HG02642 (cell line): ENCODE results near the gene CORO7.
"Not testable (repeated sequence)": the region's sequence is repeated elsewhere in the genome, so short reads cannot be mapped to it uniquely, and the experiment has no call there.

ENCODE experiments used
- ATAC-seq: cut with Tn5 transposase; IDR thresholded peaks from one replicate; pipeline ENCODE4 v1.9.1; 2021; ENCODE audit warnings: mild to moderate bottlenecking; ENCODE audit not compliant: unreplicated experiment, poor library complexity

CORO7 gene

DNA sequence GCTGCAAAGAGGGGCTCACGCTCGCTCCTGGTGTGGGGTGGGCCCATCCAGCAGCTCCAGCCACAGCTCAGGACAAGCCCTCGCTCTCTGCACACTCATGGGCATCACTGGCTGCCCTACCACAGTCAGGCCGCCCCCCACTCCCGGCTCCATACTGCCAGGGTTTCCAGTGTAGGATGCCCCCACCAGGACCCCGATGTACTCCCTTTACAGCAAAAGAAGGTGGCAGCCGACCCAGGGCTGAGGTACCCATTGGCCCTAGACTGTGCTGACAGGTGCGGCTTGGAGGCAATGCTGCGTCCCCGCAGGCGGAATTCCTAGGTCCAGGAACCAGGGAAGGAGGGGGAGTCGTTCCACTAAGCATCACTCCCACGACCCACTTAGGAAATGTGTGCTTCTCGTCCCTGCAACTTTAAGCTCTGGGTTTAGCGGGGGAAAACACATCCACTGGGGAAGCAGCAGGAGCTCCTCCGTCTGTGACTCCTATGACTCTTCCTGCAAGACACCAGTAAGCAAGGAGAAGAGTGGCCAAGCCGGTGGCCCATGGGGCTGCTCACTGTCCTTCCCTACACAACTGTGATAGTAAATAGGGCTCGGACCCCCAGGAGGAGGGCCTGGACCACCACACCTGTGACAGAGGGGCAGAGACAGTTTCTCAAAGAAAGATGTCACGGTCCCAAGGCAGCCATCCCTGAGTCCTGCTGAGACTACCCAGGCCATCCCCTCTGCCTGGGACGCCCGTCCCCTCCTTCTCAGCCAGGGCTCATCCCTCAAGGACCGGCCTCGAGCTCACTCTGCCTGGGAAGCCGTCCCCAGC, 13.1 kb downstream of the CORO7 start:
- no peak for ATAC-seq

DNA sequence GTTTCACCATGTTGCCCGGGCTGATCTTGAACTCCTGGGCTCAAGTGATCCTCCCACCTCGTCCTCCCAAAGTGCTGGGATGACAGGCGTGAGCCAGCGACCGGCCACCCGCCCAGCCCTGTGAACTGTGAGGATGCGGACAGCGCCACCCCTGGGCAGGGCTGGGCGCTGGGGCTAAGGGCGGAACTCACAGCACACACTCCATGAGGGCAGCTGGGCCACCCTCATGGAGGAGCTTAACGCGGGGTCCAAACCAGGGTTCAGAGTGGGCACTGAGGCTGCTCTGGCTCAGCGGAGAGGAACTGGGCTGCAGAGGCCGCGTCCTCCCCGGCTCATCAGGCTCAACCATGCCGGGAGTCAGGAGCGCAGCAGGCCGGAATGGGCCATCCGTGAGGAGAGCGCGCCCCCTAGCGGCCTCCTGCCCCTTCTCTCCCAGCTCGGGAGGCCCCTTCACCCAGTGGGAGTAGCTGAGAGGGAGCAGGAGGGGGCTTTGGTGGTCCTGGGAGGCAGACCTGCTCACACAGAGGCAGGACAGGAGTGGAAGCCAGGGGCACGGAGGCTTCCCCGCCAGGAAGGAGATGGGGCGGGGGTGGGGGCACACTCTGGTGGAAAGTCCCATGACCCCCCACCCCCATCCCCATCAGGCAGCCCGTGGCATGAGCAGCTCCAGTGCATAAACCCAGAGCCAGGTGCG, 13.8 kb downstream of the CORO7 start:
- peak; percentile 52 for ATAC-seq

DNA sequence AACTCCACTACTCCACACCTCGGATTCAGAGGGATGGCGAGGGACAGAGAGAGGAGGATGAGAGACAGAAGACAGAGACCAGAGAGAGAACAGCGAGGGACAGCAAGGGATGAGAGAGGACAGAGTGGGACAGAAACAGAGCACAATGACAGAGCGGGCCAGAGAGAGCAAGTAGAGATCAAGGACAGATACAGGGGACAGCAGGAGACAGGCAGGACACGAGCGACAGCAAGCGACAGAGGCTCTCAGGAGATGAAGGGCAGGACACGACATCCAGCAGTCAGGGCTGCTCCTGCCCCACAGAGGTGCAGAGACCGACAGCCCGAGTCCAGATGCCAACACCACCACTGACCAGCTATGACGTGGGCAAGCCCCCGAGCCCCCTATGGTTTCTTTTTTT, 14.9 kb downstream of the CORO7 start:
- ATAC-seq = no peak

DNA sequence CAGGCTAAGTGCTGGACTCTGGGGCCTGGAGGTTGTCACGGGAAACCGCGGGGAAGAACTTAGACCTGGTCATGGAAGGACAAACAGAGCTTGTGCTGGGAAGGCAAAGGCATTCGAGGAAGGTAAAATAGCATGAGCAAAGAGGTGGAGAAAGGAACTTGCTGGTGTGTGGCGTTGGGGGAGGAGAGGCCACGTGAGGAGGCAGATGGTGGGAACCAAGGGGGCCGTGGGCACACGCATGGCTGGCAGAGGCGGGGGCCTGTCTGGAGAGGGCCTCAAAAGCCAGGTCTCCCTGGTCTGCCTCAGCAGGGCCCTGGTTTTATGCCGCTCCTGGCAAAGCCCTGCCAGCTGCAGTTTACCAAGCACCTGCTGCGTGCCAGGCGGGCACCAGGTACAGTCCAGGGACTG, 15.3 kb downstream of the CORO7 start:
- ATAC-seq = no peak

DNA sequence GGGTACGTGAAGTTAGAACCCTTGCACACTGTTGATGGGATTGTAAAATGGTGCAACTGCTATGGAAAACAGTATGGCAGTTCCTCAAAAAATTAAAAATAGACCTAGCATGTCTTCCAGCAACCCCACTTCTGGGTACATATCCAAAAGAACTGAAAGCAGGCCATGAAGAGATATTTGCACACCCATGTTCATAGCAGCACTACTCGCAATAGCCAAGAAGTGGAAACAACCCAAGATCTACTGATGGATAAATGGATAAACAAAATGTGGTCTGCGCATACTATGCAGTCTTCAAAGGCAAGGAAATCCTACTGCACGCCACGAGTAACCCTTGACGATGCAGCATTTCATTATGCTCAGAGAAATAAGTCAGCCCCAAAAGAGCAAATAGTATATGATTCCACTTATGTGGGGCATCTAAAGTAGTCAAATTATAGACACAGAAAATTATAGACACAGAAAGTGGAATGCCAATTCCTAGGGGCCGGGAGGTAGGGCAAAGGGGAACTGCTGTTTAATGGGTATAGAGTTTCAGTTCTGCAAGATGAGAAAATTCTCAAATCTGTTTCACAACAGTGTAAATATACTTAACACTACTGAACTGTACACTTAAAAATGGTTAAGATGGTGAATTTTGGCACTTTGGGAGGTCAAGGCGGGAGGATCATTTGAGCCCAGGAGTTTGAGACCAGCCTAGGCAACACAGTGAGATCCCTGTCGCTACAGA, 17.2 kb downstream of the CORO7 start:
- no peak for ATAC-seq

DNA sequence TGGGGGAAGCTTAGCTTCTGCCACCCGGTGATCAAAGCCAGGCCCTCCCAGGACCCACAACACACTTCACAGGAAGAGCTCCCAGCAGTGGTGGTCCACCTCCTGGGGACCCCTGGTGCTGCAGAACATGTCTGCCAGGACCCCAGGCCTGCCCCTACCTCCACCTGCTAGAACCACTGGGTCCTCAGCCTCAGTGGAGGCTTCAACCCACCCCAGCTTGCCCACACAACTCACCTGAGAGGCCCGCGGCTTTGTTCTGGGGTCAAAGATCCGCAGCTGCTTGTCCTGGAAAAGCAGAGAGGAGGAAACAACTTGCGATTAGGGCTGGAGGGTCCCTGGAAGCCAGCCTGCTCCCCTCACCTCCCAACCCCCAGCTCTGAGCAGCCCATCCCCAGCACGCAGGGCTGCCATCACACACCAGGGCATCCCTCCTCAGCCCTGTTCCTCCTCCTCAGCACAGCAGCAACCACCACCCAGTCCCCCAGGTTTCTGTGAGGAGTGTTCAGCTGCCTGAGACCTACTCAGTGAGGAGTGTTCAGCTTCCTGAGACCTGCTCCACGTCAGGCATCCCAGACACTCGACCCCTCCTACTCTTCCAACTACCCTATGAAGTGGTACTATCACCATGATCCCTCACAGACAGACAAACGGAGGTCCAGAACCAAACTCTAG, 21.2 kb downstream of the CORO7 start:
- no peak for ATAC-seq

DNA sequence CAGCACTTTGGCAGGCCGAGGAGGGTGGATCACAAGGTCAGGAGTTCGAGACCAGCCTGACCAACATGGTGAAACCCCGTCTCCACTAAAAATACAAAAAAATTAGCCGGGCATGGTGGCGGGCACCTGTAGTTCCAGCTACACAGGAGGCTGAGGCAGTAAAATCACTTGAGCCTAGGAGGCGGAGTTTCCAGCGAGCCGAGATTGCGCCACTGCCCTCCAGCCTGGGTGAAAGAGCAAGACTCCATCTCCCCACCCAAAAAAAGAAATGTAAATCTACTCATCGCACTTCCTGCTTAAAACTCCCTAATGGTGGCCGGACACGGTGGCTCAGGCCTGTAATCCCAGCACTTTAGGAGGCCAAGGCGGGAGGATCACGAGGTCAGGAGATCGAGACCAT, 22.5 kb downstream of the CORO7 start:
- not testable (repeated sequence) for ATAC-seq

DNA sequence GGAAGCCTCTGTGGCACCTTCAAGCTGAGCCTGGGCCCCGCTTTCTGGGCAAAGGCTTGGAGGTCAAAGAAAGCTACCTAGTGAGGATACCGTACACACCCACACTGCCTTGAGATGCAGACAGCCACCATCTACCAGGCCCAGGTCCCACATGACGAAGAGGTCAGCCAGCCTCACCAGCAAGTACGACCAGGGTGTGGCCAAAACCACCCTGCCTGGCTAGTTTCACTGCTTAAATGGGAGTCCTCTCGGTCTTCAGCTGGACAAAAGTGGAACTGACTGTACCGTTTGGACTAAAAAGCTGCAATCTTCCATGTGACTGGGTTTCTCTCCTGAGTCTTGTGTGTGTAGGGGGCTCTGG, 23.2 kb downstream of the CORO7 start:
- no peak for ATAC-seq

DNA sequence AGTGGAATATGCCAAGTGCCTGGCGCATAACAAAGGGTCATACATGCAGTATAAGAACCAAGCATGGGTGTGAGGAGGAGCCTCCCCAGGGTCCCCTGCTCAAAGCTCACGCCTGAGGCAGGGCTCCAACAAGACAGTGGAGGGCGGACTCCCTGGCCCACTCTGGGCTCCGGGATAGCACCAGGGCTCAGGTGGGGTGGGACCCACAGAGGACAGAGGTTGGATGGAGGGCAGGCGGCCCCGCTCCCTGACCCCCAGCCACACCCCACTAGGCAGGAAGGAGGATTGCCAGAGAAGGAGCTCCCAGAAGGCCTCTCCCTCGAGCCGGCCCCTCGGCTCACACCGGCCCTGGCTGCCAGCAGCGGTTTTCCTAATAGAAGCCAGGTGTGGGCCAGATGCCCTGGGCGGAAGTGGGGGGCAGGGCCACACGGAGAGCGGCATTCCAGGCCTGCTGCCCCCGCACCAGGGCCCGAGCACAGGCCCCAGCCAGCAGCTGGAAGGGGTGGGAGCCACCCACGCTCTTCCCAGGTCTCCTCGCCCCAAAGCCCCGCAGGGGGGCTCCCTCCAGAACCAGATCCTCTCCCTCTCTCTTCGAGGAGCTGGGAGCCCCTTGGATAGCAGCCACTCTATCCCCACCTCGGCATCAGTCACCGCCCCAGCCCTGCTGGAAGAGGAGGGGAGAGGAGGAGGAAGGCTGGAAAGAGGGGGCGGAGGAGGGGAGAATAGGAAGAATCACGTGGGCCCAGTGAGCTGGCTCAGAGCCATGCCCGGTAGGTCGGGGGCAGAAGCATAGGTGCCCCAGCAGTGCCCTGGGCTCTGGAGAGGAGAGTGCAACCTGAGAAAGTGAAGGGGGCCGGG, 23.8 kb downstream of the CORO7 start:
- ATAC-seq = no peak

DNA sequence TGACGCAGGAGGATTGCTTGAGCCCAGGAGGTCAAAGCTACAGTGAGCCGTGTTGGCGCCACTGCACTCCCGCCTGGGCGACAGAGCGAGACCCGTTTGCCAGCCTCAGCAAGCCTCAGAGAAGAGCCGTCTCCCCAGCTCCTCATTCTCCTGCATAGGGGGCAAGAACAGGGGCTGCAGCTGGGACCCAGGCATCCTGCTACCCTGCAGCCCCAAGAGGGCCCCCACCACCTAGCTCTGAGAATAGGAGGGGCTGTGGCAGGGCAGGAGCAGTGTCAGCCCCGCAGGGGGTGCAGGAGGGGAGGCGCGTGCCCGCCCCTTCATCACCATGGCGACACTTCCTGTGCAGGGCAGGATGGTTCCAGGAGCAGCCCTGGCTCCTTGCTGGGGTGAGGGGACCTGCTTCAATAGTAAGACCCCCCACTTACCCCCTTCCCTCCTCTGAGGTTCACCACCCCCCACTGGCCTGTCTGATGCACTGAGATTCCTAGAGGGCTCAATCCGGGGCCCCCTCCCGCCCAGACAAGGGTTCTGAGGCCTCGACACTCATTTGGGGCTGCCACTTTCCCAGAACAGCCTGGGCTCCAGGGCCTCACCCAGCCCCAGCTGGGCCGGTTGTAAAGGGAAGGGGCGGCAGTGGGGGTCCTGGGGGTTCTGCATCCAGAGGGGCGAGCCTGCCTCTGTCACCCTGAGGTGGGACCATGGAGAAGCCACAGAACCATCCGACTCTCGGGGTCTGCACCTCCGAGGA, 24.6 kb downstream of the CORO7 start:
- ATAC-seq = no peak

DNA sequence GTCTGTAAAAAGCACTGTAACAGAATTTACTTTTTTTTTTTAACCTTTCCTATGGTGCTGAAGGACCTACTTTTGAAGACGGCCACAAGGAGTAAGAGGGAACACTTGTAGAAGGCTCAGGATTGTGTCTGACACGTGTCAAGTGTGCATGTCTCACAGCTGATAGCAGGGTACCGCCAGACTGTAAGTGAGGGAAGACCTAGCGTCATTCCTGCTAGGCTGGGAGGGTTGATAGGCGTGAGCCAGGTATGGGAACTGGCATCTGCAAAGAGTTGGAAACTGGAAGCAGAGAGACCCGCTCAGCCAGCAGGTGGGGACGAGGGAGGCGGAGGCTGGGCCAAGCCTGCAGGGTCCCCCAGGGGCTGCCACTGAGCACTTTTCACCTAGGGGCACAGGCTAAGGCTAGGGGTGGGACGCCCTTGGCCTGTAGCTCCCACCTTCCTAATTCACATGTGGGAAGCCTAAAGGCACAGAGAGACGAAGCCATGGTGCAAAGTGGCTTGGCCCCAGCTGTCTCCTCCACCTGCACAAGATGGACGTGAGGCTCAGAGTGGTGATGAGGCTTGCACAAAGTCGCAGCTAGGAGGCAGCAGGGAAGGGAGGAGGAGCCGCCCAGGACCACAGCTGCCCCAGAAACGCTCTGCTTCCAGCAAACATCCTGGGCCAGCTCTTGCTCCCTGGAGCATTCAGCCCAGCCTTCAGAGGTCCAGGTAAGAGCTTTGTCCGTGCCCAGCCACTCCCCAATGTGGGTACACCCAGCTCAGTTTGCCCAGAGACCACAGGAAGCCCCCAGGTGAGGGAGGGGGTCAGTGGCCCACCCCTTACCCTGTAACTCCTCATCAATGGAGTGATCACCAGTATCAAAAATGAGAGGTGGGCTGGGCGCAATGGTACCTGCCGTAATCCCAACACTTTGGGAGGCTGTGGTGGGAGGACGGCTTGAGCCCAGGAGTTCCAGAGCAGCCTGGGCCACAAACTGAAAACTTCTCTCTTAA, 25.8 kb downstream of the CORO7 start:
- ATAC-seq = no peak

DNA sequence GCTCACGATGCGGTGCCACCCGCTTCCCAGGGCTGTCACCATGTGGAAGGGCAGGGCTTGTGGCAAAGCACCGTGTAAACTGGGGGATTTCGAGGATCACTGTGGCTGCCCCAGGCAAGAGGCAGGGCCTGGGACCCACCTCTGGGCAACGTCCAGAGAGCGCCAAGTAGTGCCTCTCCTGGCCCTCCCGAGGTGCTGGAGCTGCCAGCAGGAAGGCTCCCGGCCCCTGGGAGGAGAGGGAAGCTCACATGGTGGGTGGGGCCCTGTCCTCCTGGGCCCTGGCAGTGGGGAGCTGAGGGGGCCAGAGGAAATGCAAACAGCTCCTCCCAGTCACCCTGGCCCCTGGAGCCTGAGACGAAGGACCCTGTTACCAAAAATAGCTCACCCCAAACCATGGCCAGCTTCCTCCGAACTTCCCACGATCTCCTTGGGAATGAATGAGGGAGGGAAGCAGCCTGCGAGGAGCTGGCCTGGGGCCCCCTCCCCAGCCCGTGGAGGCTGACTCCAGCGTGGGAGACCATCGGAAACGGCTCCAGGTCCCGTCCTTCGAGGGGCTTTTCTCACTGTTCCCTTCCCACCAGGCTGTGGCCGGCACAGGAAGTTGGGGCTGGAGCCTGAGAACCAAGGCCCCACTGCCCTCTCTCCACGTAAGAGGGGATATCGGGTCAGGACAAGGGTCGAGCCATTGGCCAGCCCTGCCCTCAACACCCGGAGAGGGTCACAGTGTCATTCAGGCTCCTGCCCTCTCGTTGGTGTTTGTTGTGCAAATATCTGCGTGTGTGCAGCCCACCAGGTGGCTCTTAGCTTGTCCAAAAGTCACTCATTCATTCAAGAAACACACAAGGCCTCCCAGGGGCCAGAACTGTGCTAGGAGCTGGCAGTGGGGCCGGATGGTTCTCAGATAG, 27.1 kb downstream of the CORO7 start:
- ATAC-seq = no peak

DNA sequence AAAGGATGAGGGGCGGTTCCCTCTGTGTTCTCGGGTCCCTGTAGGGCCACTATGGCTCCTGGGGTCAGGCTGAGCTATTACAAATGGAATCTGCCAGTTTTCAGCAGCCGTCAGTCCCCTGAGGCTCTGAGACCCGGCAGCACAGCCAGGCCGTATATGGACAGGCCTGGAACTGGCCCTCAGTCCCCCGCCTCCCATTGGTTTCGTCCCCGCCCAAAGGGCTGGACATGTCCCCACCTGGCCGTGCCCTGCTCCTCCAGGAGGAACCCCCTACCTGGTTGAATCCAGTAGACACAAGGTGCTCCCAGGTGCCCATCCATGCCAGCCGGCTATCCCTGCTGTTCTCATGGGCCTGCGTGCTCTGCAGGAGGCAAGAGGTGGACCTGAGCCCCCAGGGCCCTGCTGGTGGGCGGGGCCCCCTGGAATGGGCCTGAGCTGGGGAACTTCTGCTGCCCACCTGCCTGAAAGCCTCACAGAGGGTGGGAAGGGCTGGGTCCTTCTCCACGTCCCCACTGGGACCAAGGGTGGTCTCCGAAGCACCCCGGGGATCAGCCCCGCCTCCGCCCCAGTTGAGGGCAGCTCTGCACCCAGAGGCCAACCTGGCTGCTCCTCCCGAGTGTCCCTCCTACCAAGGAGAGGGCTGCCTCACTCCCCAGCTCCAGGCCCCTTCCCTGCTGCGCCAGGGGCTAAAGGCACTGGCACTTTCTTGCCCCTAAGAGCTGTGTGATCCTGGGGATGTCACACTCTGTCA, 27.9 kb downstream of the CORO7 start:
- no peak for ATAC-seq

DNA sequence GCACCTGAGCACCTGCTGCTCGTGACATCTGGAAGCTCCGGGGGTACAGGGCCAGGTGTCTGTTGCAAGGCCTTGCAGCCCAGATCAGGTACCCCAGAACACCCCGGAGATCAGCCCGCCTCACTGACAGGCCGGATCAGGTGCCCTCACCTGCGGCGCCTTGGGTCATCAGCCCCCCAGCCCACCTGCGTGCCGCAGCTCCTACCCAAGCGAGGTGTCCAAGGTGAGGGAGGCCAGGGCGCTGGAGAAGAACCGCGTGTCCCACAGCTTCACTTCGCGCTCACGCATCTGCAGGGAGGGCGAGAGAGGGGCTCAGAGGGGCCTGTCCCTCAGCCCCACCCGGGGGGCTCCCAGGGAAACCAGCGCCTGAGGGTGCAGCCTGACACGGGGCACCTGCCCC, 28.6 kb downstream of the CORO7 start:
- no peak for ATAC-seq

DNA sequence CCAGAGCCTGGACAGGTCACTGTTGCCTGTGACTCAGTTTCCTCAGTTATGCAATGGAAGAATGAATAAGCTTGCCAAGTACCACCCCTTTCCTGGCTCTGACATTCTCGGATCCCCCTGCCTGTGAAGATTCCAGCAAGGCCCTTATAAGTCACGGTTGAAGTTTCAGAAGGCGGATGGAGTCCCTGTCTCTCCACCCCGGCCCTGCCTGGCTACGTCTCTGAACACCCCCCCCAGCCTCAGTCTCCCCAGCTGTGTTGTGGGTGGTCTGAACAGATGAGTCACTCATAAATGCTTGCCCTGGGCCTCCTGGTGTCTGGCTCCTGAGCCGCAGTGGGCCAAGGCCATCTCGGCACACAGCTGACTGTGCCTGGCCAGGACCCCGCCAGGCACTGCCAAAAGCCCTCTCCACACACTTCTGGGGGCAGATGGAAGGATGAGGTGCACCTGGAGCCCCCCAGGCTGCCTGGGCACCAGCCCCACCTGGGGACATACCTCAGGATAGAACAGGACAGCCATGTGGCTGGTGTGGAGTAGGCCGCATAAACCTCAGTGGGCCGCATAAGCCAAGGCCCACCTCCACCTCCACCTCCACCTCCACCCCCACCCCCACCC, 29.3 kb downstream of the CORO7 start:
- ATAC-seq = no peak

DNA sequence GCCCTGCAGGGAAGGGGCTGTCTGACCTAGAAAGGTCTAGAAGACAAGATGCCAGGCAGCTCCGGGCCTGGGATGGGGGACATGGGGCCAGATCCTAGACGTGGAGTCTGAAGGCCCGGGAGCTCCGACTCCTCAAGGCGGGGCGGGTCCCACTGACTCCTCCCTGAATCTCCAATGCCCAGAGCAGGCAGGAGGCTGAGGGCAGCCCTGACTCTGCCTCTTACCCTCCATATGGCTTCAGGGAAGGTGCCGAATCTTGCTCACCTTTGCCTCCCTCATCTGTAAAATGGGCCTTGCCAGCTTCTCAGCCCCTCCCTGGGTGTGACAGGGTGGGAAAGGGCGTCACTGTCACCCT, 30.0 kb downstream of the CORO7 start:
- no peak for ATAC-seq
